Measurements from ENCODE around the gene C1QB. TPM values are rescaled to one million over a fixed set of nuclear protein-coding genes. Genes with fewer than 3 reads are reported as not detected.
A peak's percentile ranks its signal among the peaks of the same experiment; 100 is the strongest.
"Not testable (repeated sequence)": the region's sequence is repeated elsewhere in the genome, so short reads cannot be mapped to it uniquely, and the experiment has no call there.

C1QB gene
- total RNA-seq, 1 experiment from 2014 or later: not detected

DNA sequence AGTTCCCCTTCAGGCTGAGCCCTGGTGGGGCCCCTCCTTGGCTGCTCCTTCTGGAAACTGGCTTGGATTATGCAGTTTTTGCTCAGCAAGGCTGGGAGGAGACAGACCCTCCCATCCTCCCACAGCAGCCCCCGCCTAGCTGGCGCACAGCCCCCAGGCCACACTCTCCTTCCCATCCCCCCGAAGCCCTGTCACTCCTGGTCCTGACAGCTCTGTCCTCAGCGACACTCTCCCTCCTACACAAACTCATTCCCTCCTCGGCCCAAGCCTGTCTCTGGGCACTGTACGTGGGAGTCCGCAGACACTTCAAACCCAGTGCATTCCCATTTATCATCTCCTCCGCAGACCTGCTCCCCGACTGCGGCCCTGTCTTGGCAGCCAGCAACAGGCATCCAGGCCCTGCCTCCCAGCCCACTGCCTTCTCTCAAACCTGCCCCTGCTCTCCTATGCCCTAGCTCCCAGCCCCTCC, 32.6 kb downstream of the C1QB start:
- DNase-seq (ENCODE audit: low spot score): no peak

DNA sequence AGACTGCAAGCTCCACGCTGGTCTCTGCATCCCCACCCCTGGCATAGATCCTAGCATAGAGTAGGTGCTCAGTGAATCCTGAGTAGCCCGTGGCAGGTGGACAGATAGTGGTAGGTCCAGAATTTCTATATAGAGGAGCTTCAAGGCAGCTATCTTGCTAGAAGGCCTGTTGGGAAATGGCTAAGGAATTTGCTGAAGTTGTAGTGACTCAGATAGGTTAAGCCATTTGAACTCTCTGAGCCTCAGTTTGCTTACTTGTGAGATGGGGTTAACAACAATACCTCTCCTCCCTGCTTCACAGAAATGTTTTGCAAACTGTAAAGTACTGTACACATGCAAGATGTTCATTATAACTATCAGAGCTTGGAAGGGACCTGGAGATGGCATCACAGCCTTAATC, 34.2 kb downstream of the C1QB start:
- in situ Hi-C loops (cut with HindIII; ENCODE audit: low sequenced_read_pairs): no loop called here
- no peak for DNase-seq (ENCODE audit: low spot score)

More for the DNA sequence above, 32.6 kb downstream of the C1QB start:
- in situ Hi-C loops (cut with HindIII; ENCODE audit: low sequenced_read_pairs): no loop called here

DNA sequence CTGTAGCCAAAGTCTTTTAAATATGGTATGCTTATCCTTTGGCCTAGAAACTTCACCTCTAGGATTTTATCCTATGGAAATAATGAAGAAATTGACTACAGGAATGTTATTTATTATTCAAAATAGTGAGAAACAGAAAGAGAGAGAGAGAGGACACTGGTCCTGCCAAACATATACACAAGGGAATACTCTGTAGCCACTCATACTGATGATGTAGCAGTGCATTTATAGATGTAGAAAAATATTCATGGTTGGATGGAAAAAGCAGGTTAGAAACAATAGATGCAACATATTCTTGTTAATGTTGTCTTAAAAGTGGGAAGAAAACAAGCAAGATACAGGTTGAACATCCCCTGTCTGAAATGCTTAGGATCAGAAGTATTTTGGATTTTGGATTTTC, 35.4 kb downstream of the C1QB start:
- DNase-seq (ENCODE audit: low spot score): no peak
- in situ Hi-C loops (cut with HindIII; ENCODE audit: low sequenced_read_pairs): no loop called here

DNA sequence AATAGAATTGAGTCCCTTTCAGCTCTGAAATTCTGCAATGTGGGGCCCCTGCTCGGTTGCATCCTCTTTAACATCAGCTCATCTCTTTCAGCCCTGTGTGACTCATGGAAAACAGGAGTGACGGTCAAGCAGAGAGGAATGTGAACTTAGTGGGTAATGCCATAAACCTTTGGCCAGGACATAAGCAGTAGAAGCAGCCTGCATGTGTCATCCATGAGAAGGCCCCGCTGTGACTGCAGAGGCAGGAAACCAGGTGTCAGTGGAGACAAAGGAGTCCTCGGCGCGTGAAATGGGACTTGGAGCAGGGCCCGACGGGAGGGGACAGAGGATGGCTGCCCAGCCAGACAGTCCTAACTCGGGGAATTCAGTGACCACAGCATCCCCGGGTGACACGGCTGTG, 36.5 kb downstream of the C1QB start:
- in situ Hi-C loops (cut with HindIII; ENCODE audit: low sequenced_read_pairs): no loop called here
- DNase-seq (ENCODE audit: low spot score): no peak

DNA sequence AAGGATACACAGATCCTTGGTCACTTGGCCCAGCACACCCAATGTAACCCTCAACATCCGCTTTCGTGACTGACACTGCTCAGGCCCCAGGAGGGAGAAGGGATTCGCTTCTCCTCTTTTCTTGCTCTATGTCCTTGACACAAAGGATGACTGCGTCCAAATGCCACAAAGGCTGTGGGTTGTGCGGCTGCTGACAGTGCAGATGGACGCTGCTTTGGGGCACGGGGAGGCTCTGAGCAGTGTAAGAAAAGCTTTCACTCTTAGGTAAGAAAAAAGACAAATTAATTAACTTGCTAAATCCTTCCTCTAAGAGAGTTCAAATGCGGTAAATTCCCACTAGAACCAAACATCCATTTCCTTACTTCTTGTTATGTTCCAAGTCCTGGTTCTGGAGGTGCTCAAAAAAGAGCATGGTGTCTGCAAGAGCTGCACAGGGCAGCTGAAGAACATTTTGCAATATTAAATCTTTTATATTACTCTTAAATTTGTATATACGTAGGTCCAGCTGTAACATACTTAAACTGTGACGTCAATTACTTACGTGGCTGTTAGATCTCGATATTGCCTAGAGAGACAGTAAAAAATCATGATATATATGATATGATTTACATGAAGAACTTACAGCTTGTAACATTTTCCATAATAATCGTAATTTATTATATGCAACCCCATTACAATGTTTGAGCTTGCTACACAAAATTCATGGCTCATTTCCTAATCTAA, 38.2 kb downstream of the C1QB start:
- DNase-seq (ENCODE audit: low spot score): no peak
- in situ Hi-C loops (cut with HindIII; ENCODE audit: low sequenced_read_pairs): no loop called here

DNA sequence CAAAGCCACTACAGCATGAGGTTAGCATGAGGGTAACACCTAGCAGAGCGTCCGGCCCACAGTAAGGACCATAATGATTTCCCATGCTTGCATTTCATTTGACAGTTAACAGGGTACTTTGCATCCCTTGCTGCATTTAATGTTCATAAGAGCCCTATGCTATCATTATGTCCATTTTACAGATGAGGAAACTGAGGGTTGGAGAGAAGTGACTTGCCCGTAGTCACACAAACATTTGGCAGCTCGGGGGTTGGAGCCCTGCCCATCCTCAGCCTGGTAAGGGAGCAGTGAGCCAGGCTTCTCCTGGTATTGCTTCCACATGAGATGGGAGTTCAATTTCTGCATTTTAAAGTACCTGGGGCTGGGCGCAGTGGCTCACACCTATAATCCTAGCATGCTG, 41.1 kb downstream of the C1QB start:
- in situ Hi-C loops (cut with HindIII; ENCODE audit: low sequenced_read_pairs): no loop called here
- DNase-seq (ENCODE audit: low spot score): no peak

DNA sequence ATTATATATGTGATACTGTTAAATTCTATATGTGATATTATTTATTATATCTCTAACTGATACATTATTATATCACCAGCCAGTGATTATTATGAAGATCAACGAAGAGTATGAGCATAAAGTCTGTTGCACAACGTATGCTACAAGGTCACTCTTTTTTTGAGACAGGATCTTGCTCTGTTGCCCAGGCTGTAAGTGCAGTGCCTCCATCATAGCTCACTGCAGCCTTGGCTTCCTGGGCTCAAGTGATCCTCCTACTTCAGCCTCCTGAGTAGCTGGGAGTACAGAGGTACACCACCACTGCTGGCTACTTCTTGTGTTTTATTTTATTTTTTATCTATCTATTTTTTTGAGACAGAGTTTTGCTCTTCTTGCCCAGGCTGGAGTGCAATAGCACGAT, 43.6 kb downstream of the C1QB start:
- no peak for DNase-seq (ENCODE audit: low spot score)
- in situ Hi-C loops (cut with HindIII; ENCODE audit: low sequenced_read_pairs): no loop called here

DNA sequence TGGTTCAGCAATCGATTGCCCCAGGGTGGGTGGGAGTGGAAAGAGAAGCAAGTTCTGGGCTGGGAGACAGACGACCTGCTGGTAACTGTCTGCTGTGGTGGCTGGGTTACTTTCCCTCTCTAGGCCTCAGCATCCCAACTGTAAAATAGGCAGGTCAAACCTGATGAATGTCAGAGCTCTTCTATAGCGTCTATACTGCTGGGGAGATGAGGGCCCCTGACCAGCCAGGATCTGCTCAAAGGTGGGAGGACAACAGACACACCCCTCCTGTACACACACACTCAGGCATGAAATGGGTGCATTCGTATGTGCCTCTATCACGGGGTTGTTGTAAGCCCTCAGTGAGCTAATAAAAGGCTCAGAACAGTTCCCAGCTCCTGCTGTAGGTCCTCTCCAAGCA, 44.9 kb downstream of the C1QB start:
- in situ Hi-C loops (cut with HindIII; ENCODE audit: low sequenced_read_pairs): no loop called here

DNA sequence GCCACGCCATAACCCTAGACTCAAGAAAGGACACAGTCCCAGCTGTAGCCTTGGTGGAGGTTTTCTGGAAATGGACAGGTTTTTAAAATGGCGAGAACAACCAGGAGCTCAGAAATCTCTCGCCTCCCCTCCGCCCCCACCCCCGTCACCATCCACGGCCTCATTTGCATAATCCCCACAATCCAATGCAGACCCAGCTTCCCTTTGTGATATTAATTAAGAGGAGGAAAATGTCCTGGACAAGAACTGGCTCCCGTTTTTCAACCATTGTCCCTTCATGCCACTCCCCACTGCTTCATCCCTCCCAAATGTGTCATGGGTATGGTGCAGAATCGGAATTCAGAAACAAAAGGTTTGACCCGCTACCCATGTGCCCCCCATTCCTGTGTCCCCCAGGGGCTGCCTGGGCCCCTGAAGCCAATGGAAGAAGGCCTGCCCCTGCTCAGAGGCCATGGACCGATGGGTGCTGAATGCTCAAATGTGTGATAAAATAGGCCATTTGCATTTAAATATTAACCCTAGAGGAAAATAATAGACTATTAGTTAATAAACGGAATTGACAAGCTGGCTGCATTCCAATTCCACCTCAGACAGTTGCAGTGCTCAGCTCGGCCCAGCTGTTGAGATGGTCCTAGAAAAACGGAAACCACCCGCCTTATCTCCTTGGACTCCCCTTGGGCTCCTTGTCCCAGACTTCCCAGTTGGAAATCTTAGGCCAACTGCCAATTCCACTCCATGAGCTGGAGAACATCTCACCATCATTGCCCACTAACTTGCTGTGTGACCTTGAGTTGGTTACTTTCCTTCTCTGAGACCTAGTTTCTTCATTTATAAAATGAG, 46.9 kb downstream of the C1QB start:
- DNase-seq (ENCODE audit: low spot score): no peak
- in situ Hi-C loops (cut with HindIII; ENCODE audit: low sequenced_read_pairs): no loop called here

More for the DNA sequence above, 44.9 kb downstream of the C1QB start:
- DNase-seq (ENCODE audit: low spot score): no peak

DNA sequence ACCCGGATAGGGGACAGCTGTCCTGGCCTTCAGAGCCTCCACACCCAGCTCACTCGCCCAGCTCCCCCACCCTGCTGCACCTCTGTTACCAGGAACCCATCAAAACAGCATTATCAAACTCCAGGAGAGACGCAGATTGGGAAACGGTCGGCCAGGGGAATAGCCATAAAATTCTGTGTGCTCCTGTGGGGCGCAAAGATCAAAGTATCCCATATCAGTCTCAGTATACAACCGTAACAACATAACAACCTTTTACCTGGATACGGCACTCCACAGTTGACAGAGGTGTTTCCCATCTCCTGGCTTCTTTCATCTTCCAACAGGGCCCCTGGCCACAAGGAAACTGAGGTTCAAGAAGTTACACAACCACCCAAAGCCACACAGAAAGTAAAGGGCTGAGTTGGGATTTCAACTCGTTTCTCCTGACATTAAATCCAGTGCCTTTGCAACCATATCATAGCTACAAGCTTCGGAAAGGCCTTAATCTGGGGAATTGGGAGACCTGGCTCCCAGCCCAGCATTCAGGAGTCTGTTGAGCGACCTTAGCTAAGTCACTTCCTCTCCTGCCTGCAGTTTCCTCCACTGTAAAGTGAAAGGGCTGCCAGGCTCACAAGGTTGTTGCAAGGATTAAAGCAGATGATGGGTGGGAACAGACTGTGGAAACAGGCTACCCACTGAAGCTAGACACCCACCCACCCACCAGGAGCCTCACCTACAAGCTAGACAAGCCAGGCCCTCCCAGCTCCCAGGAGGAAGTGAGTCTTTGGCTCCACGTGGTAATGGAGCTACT, 49.5 kb downstream of the C1QB start:
- in situ Hi-C loops (cut with HindIII; ENCODE audit: low sequenced_read_pairs): no loop called here

DNA sequence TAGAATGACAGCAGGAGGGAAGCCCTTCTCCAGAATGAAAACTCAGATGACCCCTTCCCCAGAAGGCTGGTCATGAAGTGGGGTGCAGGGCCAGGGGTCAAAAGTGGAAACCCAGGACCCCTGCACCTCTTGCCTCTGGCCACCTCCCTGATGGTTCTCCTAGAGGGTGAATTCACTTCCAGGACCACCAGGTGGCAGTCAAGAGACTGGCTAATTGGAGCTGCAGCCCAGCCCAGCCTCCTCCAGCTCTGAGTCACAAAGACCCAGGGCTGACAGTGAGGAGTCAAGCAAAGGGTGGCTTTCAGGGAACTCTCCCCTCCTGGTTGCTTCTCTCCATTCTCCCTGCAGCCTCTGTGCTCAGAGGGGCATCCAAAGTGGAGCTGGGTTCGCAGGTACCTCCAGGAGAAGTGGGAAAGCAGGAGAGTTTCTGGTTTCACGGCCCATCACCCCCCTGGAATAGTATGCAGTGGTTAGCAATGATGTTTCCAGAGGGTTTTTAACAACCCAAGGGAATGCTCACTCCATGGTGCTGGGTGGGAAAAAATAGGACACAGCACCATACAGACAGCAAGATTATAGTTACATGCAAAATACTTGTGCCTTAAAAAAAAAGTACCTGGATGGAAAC, 51.5 kb downstream of the C1QB start:
- peak; percentile 80 for DNase-seq (ENCODE audit: low spot score)
- in situ Hi-C loops (cut with HindIII; ENCODE audit: low sequenced_read_pairs): loop anchor here (5.0 kb wide), 1 partner anchor 53 kb away; no protein-coding TSS in a partner anchor

More for the DNA sequence above, 49.5 kb downstream of the C1QB start:
- DNase-seq (ENCODE audit: low spot score): no peak

DNA sequence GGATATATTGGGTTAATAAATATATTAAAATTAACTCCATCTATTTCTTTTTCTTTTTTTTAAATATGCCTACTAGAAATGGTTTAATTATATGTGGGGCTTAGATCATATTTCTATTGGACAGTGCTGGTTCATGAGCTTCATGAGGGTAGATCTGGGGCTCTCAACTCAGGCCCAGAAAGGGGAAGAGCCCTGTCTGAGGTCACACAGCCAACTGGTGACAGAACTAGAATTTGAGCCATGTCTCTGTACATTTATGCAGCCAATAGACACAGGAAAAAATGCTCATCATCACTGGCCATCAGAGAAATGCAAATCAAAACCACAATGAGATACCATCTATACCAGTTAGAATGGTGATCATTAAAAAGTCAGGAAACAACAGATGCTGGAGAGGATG, 52.5 kb downstream of the C1QB start:
- in situ Hi-C loops (cut with HindIII; ENCODE audit: low sequenced_read_pairs): loop anchor here (5.0 kb wide), 1 partner anchor 52 kb away; no protein-coding TSS in a partner anchor
- no peak for DNase-seq (ENCODE audit: low spot score)

DNA sequence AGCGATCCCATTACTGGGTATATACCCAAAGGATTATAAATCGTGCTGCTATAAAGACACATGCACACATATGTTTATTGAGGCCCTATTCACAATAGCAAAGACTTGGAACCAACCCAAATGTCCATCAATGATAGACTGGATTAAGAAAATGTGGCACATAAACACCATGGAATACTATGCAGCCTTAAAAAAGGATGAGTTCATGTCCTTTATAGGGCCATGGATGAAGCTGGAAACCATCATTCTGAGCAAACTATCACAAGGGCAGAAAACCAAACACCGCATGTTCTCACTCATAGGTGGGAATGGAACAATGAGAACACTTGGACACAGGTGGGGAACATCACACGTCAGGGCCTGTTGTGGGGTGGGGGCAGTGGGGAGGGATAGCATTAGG, 53.1 kb downstream of the C1QB start:
- in situ Hi-C loops (cut with HindIII; ENCODE audit: low sequenced_read_pairs): loop anchor here (5.0 kb wide), 1 partner anchor 51 kb away; no protein-coding TSS in a partner anchor
- DNase-seq (ENCODE audit: low spot score): not testable (repeated sequence)

DNA sequence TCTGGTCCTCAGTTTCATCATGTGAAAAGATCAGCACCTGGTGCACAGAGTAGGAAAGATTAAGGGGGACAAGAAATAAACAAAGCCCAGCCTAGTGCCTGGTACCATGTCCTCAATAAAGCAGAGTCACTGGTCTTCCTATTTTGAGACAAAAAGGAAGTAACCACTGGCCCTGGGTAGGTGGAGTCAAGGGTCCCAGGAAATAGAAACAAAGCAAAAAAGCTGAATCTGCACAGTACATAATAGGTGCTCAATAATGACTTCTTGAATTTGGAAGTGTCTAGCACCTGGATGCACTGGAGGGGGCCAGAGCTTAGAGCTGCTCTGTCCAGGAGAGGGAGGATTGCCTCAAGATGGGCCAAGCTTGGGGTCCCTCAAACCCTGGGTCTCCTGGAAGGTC, 55.7 kb downstream of the C1QB start:
- in situ Hi-C loops (cut with HindIII; ENCODE audit: low sequenced_read_pairs): loop anchor here (5.0 kb wide), 1 partner anchor 49 kb away; no protein-coding TSS in a partner anchor

DNA sequence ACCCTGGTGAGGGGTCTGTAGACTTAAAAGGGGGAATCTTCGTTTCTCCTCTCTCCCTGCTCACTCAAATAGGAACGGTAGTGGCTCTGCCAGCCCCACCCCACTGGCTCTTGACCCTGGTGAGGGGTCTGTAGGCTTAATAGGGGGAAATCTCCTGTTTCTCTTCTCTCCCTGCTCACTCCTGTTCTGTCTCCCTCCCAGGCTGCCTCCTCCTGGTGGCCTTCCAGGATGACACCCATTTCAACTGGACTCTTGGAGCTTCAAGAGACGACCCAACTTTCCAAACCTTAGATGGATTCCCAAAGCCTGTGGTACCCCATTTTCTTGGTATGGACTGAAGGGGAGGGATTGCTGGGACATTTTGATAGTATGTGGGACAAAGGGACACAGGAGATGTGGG, 56.2 kb downstream of the C1QB start:
- no peak for DNase-seq (ENCODE audit: low spot score)
- in situ Hi-C loops (cut with HindIII; ENCODE audit: low sequenced_read_pairs): loop anchor here (5.0 kb wide), 1 partner anchor 48 kb away; no protein-coding TSS in a partner anchor

More for the DNA sequence above, 55.7 kb downstream of the C1QB start:
- DNase-seq (ENCODE audit: low spot score): no peak

DNA sequence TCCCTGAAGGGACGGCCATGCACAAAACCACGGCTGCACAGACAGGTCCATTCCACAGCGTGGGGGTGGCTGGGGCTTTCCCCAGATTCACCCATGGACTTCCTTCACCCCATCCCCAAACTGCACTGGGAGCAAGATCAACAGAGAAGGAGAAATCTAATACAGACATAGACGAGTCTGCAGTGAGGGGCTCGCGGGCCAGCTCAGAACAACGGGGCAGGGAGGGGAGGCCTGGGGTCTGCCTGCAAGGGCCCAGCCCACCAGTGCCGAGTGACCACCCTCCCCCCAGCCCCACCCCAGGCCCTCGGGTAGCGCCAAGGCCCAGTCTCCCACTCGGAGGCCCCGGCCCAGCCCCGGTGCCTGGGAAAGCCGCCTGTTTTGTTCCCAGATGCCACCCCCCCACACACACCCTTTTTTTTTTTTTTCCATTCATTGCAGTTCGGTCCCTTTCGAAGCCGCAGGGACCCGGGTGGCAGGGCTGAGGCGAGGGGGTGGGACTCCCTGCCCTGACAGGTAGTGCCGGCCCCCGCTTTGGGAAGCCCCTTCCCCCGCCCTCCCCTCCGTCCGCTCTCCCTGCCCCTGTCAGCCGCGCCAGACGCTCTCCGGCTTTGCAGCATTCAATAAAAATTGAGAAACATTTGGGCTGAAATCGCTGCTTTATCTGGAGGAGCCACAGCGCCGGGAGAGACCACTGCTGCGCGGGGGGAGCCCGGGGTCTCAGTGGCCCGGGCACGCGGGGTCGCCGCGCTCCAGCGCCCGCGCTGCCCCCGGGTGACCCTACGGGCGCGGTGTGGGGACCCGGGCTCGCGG, 57.1 kb downstream of the C1QB start:
- DNase-seq (ENCODE audit: low spot score): peak; percentile 43
- in situ Hi-C loops (cut with HindIII; ENCODE audit: low sequenced_read_pairs): loop anchor here (5.0 kb wide), 1 partner anchor 47 kb away; no protein-coding TSS in a partner anchor

DNA sequence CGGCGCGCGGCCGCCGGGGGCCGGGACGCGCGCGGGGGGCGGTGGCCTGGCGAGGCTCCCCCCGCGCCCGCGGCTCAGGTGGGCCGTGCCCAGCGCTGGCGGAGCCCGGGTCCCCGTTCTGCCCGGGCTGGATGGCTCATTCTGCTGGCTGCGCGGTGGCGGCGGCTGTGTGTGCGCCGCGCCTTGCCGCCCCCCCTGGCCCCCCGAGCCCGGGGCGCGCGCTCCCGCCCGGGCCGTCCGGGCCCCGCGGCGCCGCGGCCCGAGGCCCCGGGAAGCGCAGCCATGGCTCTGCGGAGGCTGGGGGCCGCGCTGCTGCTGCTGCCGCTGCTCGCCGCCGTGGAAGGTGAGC, 57.6 kb downstream of the C1QB start, which contains the start of gene EPHB2:
Gene EPHB2, plus strand, starts transcription at position 139 of the 349 bp plus-strand sequence. Its CDS starts 144 bp downstream, at position 283.
- peak; percentile 23 for DNase-seq (ENCODE audit: low spot score)
- in situ Hi-C loops (cut with HindIII; ENCODE audit: low sequenced_read_pairs): no loop called here

DNA sequence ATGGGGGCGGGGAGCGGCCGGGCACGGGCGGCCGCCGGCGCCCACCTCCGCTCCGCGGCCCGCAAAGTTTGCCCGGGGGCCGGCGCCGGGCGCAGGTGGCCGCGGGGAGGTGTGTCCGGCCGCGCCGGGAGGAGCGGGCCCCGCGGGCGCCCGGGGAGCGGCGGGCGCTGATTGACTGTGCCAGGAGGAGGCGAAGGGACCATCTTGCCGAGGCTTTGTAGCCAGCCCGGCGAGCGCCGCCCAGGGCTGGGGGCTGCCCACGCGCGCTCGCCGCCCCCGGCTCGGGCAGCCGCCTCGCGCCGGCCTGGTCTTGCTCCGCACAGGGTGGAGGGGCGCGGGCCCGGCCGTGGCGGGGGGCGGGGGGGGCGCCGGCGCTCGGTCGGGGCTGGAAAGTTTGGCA, 58.0 kb downstream of the C1QB start:
- in situ Hi-C loops (cut with HindIII; ENCODE audit: low sequenced_read_pairs): no loop called here

More for the DNA sequence above, 58.0 kb downstream of the C1QB start:
- DNase-seq (ENCODE audit: low spot score): no peak
